Spleen (tissue), 7 donors: ENCODE data around the gene OSBPL10.

Source experiments
- CTCF ChIP-seq, 11 experiments: fragments of 200-600 bp in 7 of 11; fragments of 450-650 bp in 4 of 11; sonication (generic) in 4 of 11; IDR thresholded peaks in 8 of 11; conservative IDR thresholded peaks in 3 of 11; 1 replicate in 7 of 11; 2 replicates in 4 of 11; pipeline versions ENCODE4 v1.4.0 to v1.8.0; 2016 to 2021; ENCODE audit warnings: antibody characterized with exemption in 11 of 11, inconsistent platforms in 4 of 11, mild to moderate bottlenecking in 1 of 11
- POLR2A ChIP-seq, 3 donors: fragments of 450-650 bp; IDR thresholded peaks; one replicate each; pipeline ENCODE4 v1.5.1; 2017; ENCODE audit warnings: antibody characterized with exemption in 3 of 3, mild to moderate bottlenecking in 1 of 3
- POLR2AphosphoS5 ChIP-seq, 3 donors: sonication (generic); formaldehyde crosslinking; IDR thresholded peaks; one replicate each; pipeline ENCODE4 v1.5.1; 2017; ENCODE audit warnings: antibody characterized with exemption in 3 of 3
- donor health status: DM: no; HTN: no; CAD: no; lungs with moderate emphysema.
- donor health status: DM: no; HTN: no; CAD: no.
- donor health status: DM: no; HTN: no; CAD: no.

GRCh38 chr3:31659246-31659645 lies 321.8 kb downstream of the OSBPL10 start:
- TF ChIP-seq CTCF (IDR thresholded peaks at IDR 0.05 in 8 of 11, conservative IDR thresholded peaks at IDR 0.05 in 3 of 11) (no peak), POLR2AphosphoS5 (IDR thresholded peaks at IDR 0.05) (no peak), POLR2A (IDR thresholded peaks at IDR 0.05) (no peak)
